H1 (cell line): ENCODE results near the gene HEATR5A. TPM values are rescaled to one million over a fixed set of nuclear protein-coding genes. Genes with fewer than 3 reads are reported as not detected.

Source experiments
- PHF8 ChIP-seq: fragments of 200-600 bp; sonication (generic); conservative IDR thresholded peaks from 2 replicates; pipeline ENCODE4 v1.7.1; 2012; ENCODE audit warnings: low read depth, mild to moderate bottlenecking, inconsistent platforms, low read length, moderate library complexity
- POLR2A ChIP-seq, 2 experiments: IDR thresholded peaks; 1 replicate in 1 of 2; 2 replicates in 1 of 2; pipeline ENCODE4 v1.6.1; 2011; ENCODE audit warnings: low read depth in 2 of 2, low read length in 2 of 2, mild to moderate bottlenecking in 2 of 2; ENCODE audit errors: control extremely low read depth in 1 of 2
- SRF ChIP-seq: IDR thresholded peaks from 2 replicates; pipeline ENCODE4 v1.6.1; 2011; ENCODE audit warnings: mild to moderate bottlenecking, low read depth, low read length, moderate library complexity
- polyA plus RNA-seq, 7 experiments: library from polyadenylated mRNA; depleted of rRNA in 3 of 7; stranded (reverse) in 5 of 7; unstranded in 2 of 7; fragments of >200 nt in 5 of 7; fragments of 200-250 nt in 2 of 7; gene quantifications; 1 replicate in 5 of 7; 2 replicates in 1 of 7; 4 replicates in 1 of 7; pipeline versions ENCODE4 v1.2.1 to v1.2.3, GENCODE V29; 2011 to 2013; ENCODE audit warnings: missing spikeins in 2 of 7, mixed read lengths in 2 of 7
- total RNA-seq: library from RNA; stranded (reverse); fragmentation: NEBNext Ultra II Directional; extraction: Animal tissue kit (Norgen Biotek cat#: 25700); gene quantifications from 2 replicates; pipeline ENCODE4 v1.2.1, GENCODE V29; 2021
- TF ChIP-seq, protein P1 (sequence below): fragments of 300-600 bp; sonication (generic); IDR thresholded peaks from 2 replicates; pipeline ENCODE4 v1.7.1; 2012; ENCODE audit warnings: low read length, moderate library complexity, mild to moderate bottlenecking, inconsistent platforms; ENCODE audit not compliant: insufficient replicate concordance

The HEATR5A gene
- total and polyA plus RNA-seq, 2 of the 8 experiments (the other 6 are each of a cell fraction or from before 2014, with no cell fraction given), result 9.0 to 36.2 TPM

DNA sequence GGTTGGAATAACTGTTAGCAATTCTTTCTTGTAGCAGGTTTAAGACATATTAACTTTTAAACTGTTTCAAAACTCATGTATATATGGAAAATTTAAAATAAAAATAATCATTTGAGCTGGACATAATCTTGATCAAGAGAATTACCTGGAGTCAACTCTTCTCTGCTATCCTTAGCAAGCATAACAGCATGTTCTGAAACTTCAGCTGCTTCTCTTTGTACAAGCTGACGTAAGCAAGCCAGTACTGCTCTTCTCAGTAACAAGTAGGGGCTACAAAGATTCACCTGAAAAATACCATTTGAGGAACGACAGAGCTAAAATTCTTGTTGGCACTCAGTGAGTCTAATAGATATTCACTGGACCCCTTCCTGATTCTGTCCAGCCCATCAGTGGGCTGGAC, 83.0 kb downstream of the HEATR5A start (continued):
- TF ChIP-seq, protein P1, sequence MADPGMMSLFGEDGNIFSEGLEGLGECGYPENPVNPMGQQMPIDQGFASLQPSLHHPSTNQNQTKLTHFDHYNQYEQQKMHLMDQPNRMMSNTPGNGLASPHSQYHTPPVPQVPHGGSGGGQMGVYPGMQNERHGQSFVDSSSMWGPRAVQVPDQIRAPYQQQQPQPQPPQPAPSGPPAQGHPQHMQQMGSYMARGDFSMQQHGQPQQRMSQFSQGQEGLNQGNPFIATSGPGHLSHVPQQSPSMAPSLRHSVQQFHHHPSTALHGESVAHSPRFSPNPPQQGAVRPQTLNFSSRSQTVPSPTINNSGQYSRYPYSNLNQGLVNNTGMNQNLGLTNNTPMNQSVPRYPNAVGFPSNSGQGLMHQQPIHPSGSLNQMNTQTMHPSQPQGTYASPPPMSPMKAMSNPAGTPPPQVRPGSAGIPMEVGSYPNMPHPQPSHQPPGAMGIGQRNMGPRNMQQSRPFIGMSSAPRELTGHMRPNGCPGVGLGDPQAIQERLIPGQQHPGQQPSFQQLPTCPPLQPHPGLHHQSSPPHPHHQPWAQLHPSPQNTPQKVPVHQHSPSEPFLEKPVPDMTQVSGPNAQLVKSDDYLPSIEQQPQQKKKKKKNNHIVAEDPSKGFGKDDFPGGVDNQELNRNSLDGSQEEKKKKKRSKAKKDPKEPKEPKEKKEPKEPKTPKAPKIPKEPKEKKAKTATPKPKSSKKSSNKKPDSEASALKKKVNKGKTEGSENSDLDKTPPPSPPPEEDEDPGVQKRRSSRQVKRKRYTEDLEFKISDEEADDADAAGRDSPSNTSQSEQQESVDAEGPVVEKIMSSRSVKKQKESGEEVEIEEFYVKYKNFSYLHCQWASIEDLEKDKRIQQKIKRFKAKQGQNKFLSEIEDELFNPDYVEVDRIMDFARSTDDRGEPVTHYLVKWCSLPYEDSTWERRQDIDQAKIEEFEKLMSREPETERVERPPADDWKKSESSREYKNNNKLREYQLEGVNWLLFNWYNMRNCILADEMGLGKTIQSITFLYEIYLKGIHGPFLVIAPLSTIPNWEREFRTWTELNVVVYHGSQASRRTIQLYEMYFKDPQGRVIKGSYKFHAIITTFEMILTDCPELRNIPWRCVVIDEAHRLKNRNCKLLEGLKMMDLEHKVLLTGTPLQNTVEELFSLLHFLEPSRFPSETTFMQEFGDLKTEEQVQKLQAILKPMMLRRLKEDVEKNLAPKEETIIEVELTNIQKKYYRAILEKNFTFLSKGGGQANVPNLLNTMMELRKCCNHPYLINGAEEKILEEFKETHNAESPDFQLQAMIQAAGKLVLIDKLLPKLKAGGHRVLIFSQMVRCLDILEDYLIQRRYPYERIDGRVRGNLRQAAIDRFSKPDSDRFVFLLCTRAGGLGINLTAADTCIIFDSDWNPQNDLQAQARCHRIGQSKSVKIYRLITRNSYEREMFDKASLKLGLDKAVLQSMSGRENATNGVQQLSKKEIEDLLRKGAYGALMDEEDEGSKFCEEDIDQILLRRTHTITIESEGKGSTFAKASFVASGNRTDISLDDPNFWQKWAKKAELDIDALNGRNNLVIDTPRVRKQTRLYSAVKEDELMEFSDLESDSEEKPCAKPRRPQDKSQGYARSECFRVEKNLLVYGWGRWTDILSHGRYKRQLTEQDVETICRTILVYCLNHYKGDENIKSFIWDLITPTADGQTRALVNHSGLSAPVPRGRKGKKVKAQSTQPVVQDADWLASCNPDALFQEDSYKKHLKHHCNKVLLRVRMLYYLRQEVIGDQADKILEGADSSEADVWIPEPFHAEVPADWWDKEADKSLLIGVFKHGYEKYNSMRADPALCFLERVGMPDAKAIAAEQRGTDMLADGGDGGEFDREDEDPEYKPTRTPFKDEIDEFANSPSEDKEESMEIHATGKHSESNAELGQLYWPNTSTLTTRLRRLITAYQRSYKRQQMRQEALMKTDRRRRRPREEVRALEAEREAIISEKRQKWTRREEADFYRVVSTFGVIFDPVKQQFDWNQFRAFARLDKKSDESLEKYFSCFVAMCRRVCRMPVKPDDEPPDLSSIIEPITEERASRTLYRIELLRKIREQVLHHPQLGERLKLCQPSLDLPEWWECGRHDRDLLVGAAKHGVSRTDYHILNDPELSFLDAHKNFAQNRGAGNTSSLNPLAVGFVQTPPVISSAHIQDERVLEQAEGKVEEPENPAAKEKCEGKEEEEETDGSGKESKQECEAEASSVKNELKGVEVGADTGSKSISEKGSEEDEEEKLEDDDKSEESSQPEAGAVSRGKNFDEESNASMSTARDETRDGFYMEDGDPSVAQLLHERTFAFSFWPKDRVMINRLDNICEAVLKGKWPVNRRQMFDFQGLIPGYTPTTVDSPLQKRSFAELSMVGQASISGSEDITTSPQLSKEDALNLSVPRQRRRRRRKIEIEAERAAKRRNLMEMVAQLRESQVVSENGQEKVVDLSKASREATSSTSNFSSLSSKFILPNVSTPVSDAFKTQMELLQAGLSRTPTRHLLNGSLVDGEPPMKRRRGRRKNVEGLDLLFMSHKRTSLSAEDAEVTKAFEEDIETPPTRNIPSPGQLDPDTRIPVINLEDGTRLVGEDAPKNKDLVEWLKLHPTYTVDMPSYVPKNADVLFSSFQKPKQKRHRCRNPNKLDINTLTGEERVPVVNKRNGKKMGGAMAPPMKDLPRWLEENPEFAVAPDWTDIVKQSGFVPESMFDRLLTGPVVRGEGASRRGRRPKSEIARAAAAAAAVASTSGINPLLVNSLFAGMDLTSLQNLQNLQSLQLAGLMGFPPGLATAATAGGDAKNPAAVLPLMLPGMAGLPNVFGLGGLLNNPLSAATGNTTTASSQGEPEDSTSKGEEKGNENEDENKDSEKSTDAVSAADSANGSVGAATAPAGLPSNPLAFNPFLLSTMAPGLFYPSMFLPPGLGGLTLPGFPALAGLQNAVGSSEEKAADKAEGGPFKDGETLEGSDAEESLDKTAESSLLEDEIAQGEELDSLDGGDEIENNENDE, result no peak
- TF ChIP-seq PHF8 (no peak), POLR2A (IDR thresholded peaks at IDR 0.05; ENCODE audit: control extremely low read depth in 1 of 2, low read depth in 2 of 2, low read length in 2 of 2) (no peak), SRF (no peak)
- TF ChIP-seq, all 59 proteins: peak for 0
